IPS-18a (cell line): ENCODE measurements around the gene EZR.
A peak's percentile ranks its signal among the peaks of the same experiment; 100 is the strongest.

Experiments used
- H3K27ac ChIP-seq: one replicate; pipeline ENCODE4 v1.5.1; 2013; ENCODE audit warnings: low read length
- H3K27me3 ChIP-seq: one replicate; pipeline ENCODE4 v1.6.1; 2013; ENCODE audit warnings: mild to moderate bottlenecking, low read length; ENCODE audit not compliant: control insufficient read depth, insufficient read depth
- H3K36me3 ChIP-seq: one replicate; pipeline ENCODE4 v1.6.1; 2013; ENCODE audit warnings: low read depth, low read length; ENCODE audit not compliant: control insufficient read depth
- H3K4me1 ChIP-seq: one replicate; pipeline ENCODE4 v1.6.1; 2013; ENCODE audit warnings: low read depth, low read length; ENCODE audit not compliant: control insufficient read depth
- H3K4me3 ChIP-seq: one replicate; pipeline ENCODE4 v1.5.1; 2013; ENCODE audit warnings: low read length
- H3K9ac ChIP-seq: one replicate; pipeline ENCODE4 v1.6.1; 2013; ENCODE audit warnings: mild to moderate bottlenecking, low read length, moderate library complexity
- H3K9me3 ChIP-seq: one replicate; pipeline ENCODE4 v1.6.1; 2013; ENCODE audit warnings: low read depth, low read length; ENCODE audit not compliant: control insufficient read depth

Gene EZR

GRCh38 chr6:158819213-158819976 lies at the start of gene EZR:
Gene EZR (minus strand): TSS chr6:158819368. CDS start chr6:158818093, 1,275 bp downstream.
- Histone ChIP-seq H3K4me3 (peak within 1 kb of the TSS; percentile 72), H3K27ac (no peak within 1 kb of the TSS), H3K9ac (peak within 1 kb of the TSS; percentile 28), H3K9me3 (no peaks in the 10 kb centered on the region), H3K4me1 (peaks cover 21% of the 10 kb centered on the region), H3K36me3 (peaks cover 25% of the 10 kb centered on the region), H3K27me3 (peaks cover 10% of the 10 kb centered on the region)

- Histone ChIP-seq H3K36me3 (no peaks in the 10 kb centered on the region), H3K9ac (no peak overlapping the region), H3K9me3 (no peaks in the 10 kb centered on the region), H3K4me3 (no peak overlapping the region), H3K27me3 (no peaks in the 10 kb centered on the region), H3K4me1 (peaks cover 10% of the 10 kb centered on the region), H3K27ac (no peak overlapping the region)
Observed at GRCh38 chr6:158868122-158868480, 48.9 kb upstream of the EZR start.

- no peak overlapping the region for H3K4me3 ChIP-seq
- no peaks in the 10 kb centered on the region for H3K9me3 ChIP-seq
- H3K9ac ChIP-seq, result no peak overlapping the region
- peaks cover 10% of the 10 kb centered on the region for H3K4me1 ChIP-seq
- H3K36me3 ChIP-seq, result no peaks in the 10 kb centered on the region
- no peak overlapping the region for H3K27ac ChIP-seq
- no peaks in the 10 kb centered on the region for H3K27me3 ChIP-seq
Observed at GRCh38 chr6:158867381-158868121, 48.4 kb upstream of the EZR start.

- Histone ChIP-seq H3K27ac (no peak overlapping the region), H3K4me1 (peaks cover 10% of the 10 kb centered on the region), H3K9ac (no peak overlapping the region)
Observed at GRCh38 chr6:158865769-158866168, 46.6 kb upstream of the EZR start.

GRCh38 chr6:158863646-158864045 lies 44.5 kb upstream of the EZR start:
- Histone ChIP-seq H3K36me3 (no peaks in the 10 kb centered on the region), H3K27ac (no peak overlapping the region), H3K9me3 (no peaks in the 10 kb centered on the region), H3K9ac (no peak overlapping the region), H3K4me1 (peaks cover 4% of the 10 kb centered on the region), H3K27me3 (no peaks in the 10 kb centered on the region), H3K4me3 (no peak overlapping the region)

More at GRCh38 chr6:158865769-158866168, 46.6 kb upstream of the EZR start:
- no peak overlapping the region for H3K4me3 ChIP-seq
- no peaks in the 10 kb centered on the region for H3K36me3 ChIP-seq
- H3K9me3 ChIP-seq, result no peaks in the 10 kb centered on the region
- H3K27me3 ChIP-seq, result no peaks in the 10 kb centered on the region

GRCh38 chr6:158861686-158862381 lies 42.7 kb upstream of the EZR start:
- H3K36me3 ChIP-seq, result no peaks in the 10 kb centered on the region
- no peak overlapping the region for H3K4me3 ChIP-seq
- no peaks in the 10 kb centered on the region for H3K27me3 ChIP-seq
- no peak overlapping the region for H3K27ac ChIP-seq
- no peak overlapping the region for H3K9ac ChIP-seq
- no peaks in the 10 kb centered on the region for H3K9me3 ChIP-seq
- H3K4me1 ChIP-seq, result peaks cover 4% of the 10 kb centered on the region

- no peak overlapping the region for H3K4me3 ChIP-seq
- peaks cover 4% of the 10 kb centered on the region for H3K4me1 ChIP-seq
- H3K9ac ChIP-seq, result no peak overlapping the region
- H3K27ac ChIP-seq, result no peak overlapping the region
- no peaks in the 10 kb centered on the region for H3K9me3 ChIP-seq
- H3K27me3 ChIP-seq, result no peaks in the 10 kb centered on the region
- no peaks in the 10 kb centered on the region for H3K36me3 ChIP-seq
Observed at GRCh38 chr6:158860279-158860865, 41.2 kb upstream of the EZR start.

GRCh38 chr6:158856261-158856660 lies 37.1 kb upstream of the EZR start:
- no peak overlapping the region for H3K27ac ChIP-seq
- no peak overlapping the region for H3K9ac ChIP-seq
- no peak overlapping the region for H3K4me3 ChIP-seq
- H3K9me3 ChIP-seq, result no peaks in the 10 kb centered on the region
- peaks cover 28% of the 10 kb centered on the region for H3K4me1 ChIP-seq
- H3K36me3 ChIP-seq, result no peaks in the 10 kb centered on the region
- H3K27me3 ChIP-seq, result no peaks in the 10 kb centered on the region

- Histone ChIP-seq H3K4me3 (peak overlapping the region; percentile 23), H3K27me3 (no peaks in the 10 kb centered on the region), H3K9ac (peak overlapping the region; percentile 55), H3K36me3 (no peaks in the 10 kb centered on the region), H3K4me1 (peaks cover 43% of the 10 kb centered on the region), H3K9me3 (no peaks in the 10 kb centered on the region), H3K27ac (peak overlapping the region; percentile 60)
Observed at GRCh38 chr6:158854214-158855101, 35.3 kb upstream of the EZR start.

- H3K36me3 ChIP-seq, result no peaks in the 10 kb centered on the region
- H3K9me3 ChIP-seq, result no peaks in the 10 kb centered on the region
- H3K27me3 ChIP-seq, result no peaks in the 10 kb centered on the region
- peak overlapping the region; percentile 60 for H3K27ac ChIP-seq
- H3K9ac ChIP-seq, result peak overlapping the region; percentile 55
- peak overlapping the region; percentile 23 for H3K4me3 ChIP-seq
- H3K4me1 ChIP-seq, result peaks cover 43% of the 10 kb centered on the region
Observed at GRCh38 chr6:158853880-158854213, 34.7 kb upstream of the EZR start.
